Esophagus muscularis mucosa (tissue), 4 donors: ENCODE measurements around the gene MELTF.

Source experiments
- EP300 ChIP-seq: sonication (generic); formaldehyde crosslinking; IDR thresholded peaks from one replicate; pipeline ENCODE4 v1.6.1; 2017; ENCODE audit warnings: antibody characterized with exemption
- POLR2A ChIP-seq: fragments of 450-650 bp; IDR thresholded peaks from one replicate; pipeline ENCODE4 v1.6.1; 2017; ENCODE audit warnings: antibody characterized with exemption, moderate library complexity, mild to moderate bottlenecking, low read depth
- POLR2AphosphoS5 ChIP-seq, 2 donors: sonication (generic); formaldehyde crosslinking; IDR thresholded peaks; one replicate each; pipeline ENCODE4 v1.6.1; 2017; ENCODE audit warnings: antibody characterized with exemption in 2 of 2
- TF ChIP-seq, protein P1 (sequence below), 3 experiments: fragments of 200-600 bp in 2 of 3; fragments of 450-650 bp in 1 of 3; sonication (generic) in 2 of 3; IDR thresholded peaks; one replicate each; pipeline ENCODE4 v1.5.1; 2017 to 2019; ENCODE audit warnings: antibody characterized with exemption in 3 of 3, mild to moderate bottlenecking in 2 of 3, moderate library complexity in 1 of 3

DNA sequence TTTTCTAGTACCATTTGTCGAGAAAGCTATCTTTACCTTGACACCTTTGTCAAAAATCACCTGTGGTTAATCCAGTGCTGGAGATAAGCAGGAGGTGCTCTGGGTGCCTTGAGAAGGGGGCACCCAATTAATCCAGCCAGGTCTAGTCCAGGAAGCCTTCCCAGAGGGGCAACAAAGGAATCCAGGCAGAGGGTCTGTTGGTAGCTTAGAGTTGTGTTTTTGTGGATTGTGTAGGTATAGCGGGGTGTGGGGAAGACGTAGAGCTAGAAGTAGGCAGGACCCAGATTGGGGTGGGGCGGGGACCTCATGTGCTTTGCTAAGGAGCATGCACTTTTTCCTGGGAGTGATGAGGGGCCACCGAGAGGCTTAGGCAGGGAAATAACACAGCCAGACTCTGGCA is 55.0 kb downstream of the MELTF start:
- TF ChIP-seq POLR2A: no peak
- TF ChIP-seq, protein P1, sequence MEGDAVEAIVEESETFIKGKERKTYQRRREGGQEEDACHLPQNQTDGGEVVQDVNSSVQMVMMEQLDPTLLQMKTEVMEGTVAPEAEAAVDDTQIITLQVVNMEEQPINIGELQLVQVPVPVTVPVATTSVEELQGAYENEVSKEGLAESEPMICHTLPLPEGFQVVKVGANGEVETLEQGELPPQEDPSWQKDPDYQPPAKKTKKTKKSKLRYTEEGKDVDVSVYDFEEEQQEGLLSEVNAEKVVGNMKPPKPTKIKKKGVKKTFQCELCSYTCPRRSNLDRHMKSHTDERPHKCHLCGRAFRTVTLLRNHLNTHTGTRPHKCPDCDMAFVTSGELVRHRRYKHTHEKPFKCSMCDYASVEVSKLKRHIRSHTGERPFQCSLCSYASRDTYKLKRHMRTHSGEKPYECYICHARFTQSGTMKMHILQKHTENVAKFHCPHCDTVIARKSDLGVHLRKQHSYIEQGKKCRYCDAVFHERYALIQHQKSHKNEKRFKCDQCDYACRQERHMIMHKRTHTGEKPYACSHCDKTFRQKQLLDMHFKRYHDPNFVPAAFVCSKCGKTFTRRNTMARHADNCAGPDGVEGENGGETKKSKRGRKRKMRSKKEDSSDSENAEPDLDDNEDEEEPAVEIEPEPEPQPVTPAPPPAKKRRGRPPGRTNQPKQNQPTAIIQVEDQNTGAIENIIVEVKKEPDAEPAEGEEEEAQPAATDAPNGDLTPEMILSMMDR (IDR thresholded peaks at IDR 0.05): no peak
- no peak for TF ChIP-seq EP300
- no peak for TF ChIP-seq POLR2AphosphoS5 (IDR thresholded peaks at IDR 0.05)
